Lower leg skin (tissue), 4 donors: ENCODE data around the gene TRAF2. TPM values are rescaled to one million over a fixed set of nuclear protein-coding genes. Genes with fewer than 3 reads are reported as not detected.
"Not testable (repeated sequence)": the region's sequence is repeated elsewhere in the genome, so short reads cannot be mapped to it uniquely, and the experiment has no call there.

ENCODE experiments used
- DNase-seq, 2 donors: peaks; one replicate each; pipeline ENCODE4 v3.0.0-alpha.2; 2019; ENCODE audit warnings: low spot score in 2 of 2
- H3K4me3 ChIP-seq: fragments of 200-600 bp; sonication (generic); 2 replicates; pipeline ENCODE4 v1.5.1; 2017; ENCODE audit warnings: mild to moderate bottlenecking, low read depth; ENCODE audit not compliant: poor library complexity, severe bottlenecking
- POLR2A ChIP-seq, 2 donors: fragments of 450-650 bp; IDR thresholded peaks; one replicate each; pipeline ENCODE4 v1.6.1; 2016 to 2017; ENCODE audit warnings: antibody characterized with exemption in 2 of 2, mild to moderate bottlenecking in 1 of 2, moderate library complexity in 1 of 2
- WGBS, 2 donors: methylation state at CpG; one replicate each; pipeline ENCODE4 v1.1.5; 2018; 5-methylcytosine and 5-hydroxymethylcytosine counted together
- intact Hi-C: fragments of 100-400 bp; cut with DNase I; formaldehyde crosslinking; loops from one replicate; pipeline ENCODE4 v1.15.0; 2023; ENCODE audit warnings: low total_unique reads
- total RNA-seq, 4 donors: library from RNA; depleted of rRNA; stranded (reverse); fragments of >200 nt; gene quantifications; one replicate each; pipeline ENCODE4 v1.1.0, GENCODE V29; 2016
- TF ChIP-seq, protein P1 (sequence below), 3 donors: fragments of 450-650 bp; IDR thresholded peaks; one replicate each; pipeline ENCODE4 v1.5.1; 2016; ENCODE audit warnings: antibody characterized with exemption in 3 of 3, mild to moderate bottlenecking in 3 of 3, moderate library complexity in 2 of 3

Gene TRAF2
- total RNA-seq, 4 donors from 2014 or later, result 13.2 to 16.7 (median 15.8) TPM

- TF ChIP-seq, protein P1, sequence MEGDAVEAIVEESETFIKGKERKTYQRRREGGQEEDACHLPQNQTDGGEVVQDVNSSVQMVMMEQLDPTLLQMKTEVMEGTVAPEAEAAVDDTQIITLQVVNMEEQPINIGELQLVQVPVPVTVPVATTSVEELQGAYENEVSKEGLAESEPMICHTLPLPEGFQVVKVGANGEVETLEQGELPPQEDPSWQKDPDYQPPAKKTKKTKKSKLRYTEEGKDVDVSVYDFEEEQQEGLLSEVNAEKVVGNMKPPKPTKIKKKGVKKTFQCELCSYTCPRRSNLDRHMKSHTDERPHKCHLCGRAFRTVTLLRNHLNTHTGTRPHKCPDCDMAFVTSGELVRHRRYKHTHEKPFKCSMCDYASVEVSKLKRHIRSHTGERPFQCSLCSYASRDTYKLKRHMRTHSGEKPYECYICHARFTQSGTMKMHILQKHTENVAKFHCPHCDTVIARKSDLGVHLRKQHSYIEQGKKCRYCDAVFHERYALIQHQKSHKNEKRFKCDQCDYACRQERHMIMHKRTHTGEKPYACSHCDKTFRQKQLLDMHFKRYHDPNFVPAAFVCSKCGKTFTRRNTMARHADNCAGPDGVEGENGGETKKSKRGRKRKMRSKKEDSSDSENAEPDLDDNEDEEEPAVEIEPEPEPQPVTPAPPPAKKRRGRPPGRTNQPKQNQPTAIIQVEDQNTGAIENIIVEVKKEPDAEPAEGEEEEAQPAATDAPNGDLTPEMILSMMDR (IDR thresholded peaks at IDR 0.05), result no peak
- TF ChIP-seq POLR2A (IDR thresholded peaks at IDR 0.05), result no peak
- H3K4me3 ChIP-seq, result peak overlapping the region; percentile 90
- intact Hi-C loops, result no loop called here
- peak in 1 of 2 donors; percentile 85 for DNase-seq
- 61 to 63% methylated on average over 11 of the region's 11 CpGs for WGBS, 2 donors
Observed at GRCh38 chr9:136865041-136865767, 21.1 kb upstream of the TRAF2 start.

DNA sequence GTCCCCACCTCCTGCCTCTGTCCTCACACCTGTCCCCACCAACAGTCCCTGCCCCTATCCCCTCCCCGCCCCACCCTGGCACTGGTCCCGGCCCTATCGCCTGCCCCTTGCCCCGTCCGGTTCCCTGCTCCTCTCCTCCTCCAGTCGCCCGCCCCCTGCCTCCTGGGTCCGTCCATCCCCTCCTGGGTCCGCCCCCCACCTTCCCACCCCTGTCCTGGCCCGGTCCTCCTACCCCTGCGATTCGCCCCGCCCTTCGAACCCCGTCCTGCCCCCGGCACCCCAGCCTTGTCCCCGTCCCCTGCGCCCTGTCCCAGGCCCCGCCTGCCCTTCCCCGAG, 20.6 kb upstream of the TRAF2 start:
- DNase-seq, result no peak
- TF ChIP-seq POLR2A (IDR thresholded peaks at IDR 0.05), result no peak
- TF ChIP-seq, protein P1 (IDR thresholded peaks at IDR 0.05), result no peak
- H3K4me3 ChIP-seq, result peak overlapping the region; percentile 90
- WGBS, 2 donors, result 0 to 2% methylated on average over 6 to 16 of the region's 20 CpGs
- intact Hi-C loops, result no loop called here

DNA sequence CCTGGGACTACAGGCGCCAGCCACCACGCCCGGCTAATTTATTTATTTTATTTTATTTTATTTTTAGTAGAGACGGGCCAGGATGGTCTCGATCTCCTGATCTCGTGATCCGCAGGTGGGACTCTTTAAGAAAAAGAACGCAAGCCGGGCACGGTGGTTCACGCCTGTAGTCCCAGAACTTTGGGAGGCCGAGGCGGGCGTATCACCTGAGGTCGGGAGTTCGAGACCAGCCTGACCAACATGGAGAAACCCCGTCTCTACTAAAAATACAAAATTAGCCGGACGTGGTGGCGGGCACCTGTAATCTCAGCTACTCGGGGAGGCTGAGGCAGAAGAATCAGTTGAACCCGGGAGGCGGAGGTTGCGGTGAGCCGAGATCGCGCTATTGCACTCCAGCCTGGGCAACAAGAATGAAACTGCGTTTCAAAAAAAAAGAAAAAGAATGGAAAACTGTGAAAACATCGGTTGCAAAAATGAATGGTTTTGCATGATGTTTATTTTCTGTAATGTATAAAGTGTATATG, 19.4 kb upstream of the TRAF2 start:
- intact Hi-C loops, result not testable (repeated sequence)
- WGBS, 2 donors, result 83 to 88% methylated on average over 29 of the region's 29 CpGs
- H3K4me3 ChIP-seq, result peak overlapping the region; percentile 32
- peak in 1 of 2 donors; percentile 84 for DNase-seq

- TF ChIP-seq, protein P1 (IDR thresholded peaks at IDR 0.05), result no peak
- no peak for TF ChIP-seq POLR2A (IDR thresholded peaks at IDR 0.05)
- intact Hi-C loops, result no loop called here
- no peak for DNase-seq
- H3K4me3 ChIP-seq, result no peak overlapping the region
- WGBS, 2 donors, result 97 to 98% methylated on average over 18 of the region's 18 CpGs
Observed at GRCh38 chr9:136867480-136867879, 18.8 kb upstream of the TRAF2 start.

DNA sequence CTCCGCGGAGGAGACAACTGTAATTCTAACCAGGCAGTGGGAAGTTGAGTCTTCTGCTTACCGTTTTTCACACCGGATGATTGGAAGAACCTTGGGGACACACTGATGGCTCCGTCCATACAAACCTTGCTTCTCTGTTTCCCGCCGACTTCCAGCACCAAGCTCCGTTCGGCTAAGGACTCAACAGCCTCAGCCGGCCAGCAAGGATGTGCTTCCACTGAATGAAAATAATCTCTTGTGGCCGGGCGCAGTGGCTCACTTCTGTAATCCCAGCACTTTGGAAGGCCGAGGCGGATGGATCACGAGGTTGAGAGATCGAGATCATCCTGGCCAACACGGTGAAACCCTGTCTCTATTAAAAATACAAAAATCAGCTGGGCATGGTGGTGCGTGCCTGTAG, 18.4 kb upstream of the TRAF2 start:
- TF ChIP-seq POLR2A (IDR thresholded peaks at IDR 0.05), result no peak
- TF ChIP-seq, protein P1 (IDR thresholded peaks at IDR 0.05), result no peak

DNA sequence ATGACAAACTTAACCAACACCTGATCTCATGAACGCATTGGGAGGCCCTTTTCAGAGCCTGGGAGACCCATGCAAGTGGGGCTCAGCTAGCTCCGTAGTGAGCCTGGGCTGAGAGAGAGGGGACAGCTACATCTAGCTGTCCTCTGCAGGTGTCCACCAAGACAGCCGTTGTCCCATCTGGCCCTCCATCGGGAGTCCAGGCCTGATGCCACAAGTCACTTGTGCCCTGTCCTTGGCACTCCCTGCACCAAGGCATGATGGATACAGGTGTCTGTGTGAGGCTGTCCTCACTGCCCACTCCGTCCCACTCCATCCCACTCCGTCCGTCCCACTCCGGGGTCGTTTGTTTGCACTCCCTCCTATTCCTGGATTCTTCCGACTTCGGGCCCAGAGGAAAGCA, 17.7 kb upstream of the TRAF2 start:
- TF ChIP-seq, protein P1 (IDR thresholded peaks at IDR 0.05), result no peak
- TF ChIP-seq POLR2A (IDR thresholded peaks at IDR 0.05), result no peak
- intact Hi-C loops, result no loop called here
- no peak overlapping the region for H3K4me3 ChIP-seq
- WGBS, 2 donors, result 91 to 95% methylated on average over 11 of the region's 11 CpGs
- no peak for DNase-seq

More for the DNA sequence above, 18.4 kb upstream of the TRAF2 start:
- WGBS, 2 donors, result 97% methylated on average over 18 of the region's 18 CpGs
- H3K4me3 ChIP-seq, result no peak overlapping the region
- intact Hi-C loops, result no loop called here
- peak in 1 of 2 donors; percentile 82 for DNase-seq

DNA sequence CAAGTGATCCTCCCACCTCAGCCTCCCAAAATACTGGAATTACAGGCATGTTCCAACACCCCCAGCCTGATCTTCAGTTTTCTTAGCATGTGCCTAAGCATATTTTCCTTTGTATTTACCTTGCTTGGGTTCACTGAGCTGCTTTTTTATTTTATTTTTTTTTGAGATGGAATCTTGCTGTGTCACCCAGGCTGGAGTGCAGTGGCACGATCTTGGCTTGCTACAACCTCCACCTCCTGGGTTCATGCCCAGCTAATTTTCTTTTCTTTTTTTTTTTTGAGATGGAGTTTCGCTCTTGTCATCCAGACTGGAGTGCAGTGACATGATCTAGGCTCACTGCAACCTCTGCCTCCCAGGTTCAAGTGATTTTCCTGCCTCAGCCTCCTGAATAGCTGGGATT, 16.7 kb upstream of the TRAF2 start:
- WGBS, 2 donors, result 61 to 63% methylated on average over 2 of the region's 2 CpGs
- not testable (repeated sequence) for DNase-seq

More for the DNA sequence above, 16.7 kb upstream of the TRAF2 start:
- intact Hi-C loops, H3K4me3 ChIP-seq: not testable (repeated sequence)
